B cell (primary cell): Measurements from ENCODE around the gene STK33. TPM values are rescaled to one million over a fixed set of nuclear protein-coding genes. Genes with fewer than 3 reads are reported as not detected.

Experiments
- ATAC-seq: fragments of 200-7000 bp; cut with Tn5 transposase; one replicate; pipeline ENCODE4 v1.10.0; 2021; ENCODE audit warnings: low read depth, mild to moderate bottlenecking, moderate number of reproducible peaks, moderate library complexity
- CTCF ChIA-PET: fragments of 350-600 bp; sonication (Branson Sonifier 250); formaldehyde crosslinking; loops from one replicate; lab custom pipeline; 2021; ENCODE audit warnings: antibody characterized with exemption, inconsistent platforms; lab: Charles Lee
- POLR2A ChIA-PET: fragments of 350-600 bp; sonication (Branson Sonifier 250); formaldehyde crosslinking; loops from one replicate; lab custom pipeline; 2021; ENCODE audit warnings: antibody characterized with exemption; lab: Charles Lee
- DNase-seq: peaks from one replicate; pipeline ENCODE4 v3.0.0; 2013
- H2AFZ ChIP-seq: 2 replicates; pipeline ENCODE4 v1.6.1; 2012; ENCODE audit warnings: mild to moderate bottlenecking, low read depth, low read length; ENCODE audit not compliant: insufficient read depth, poor library complexity, severe bottlenecking
- H3K27ac ChIP-seq, 2 donors: 1 replicate in 1 of 2; 2 replicates in 1 of 2; pipeline ENCODE4 v1.5.1; 2012 to 2013; ENCODE audit warnings: low read length in 2 of 2, mild to moderate bottlenecking in 2 of 2, moderate library complexity in 1 of 2
- H3K27me3 ChIP-seq, 4 experiments: fragments of 200-600 bp in 1 of 4; sonication (generic) in 1 of 4; replicated peaks in 1 of 4; 1 replicate in 2 of 4; 2 replicates in 2 of 4; pipeline versions ENCODE4 v1.6.1 to v1.7.0; 2013 to 2016; ENCODE audit warnings: low read length in 3 of 4, mild to moderate bottlenecking in 2 of 4, mixed read lengths in 1 of 4, moderate library complexity in 1 of 4; ENCODE audit not compliant: insufficient read depth in 4 of 4, control insufficient read depth in 3 of 4; ENCODE audit errors: control extremely low read depth in 1 of 4
- H3K36me3 ChIP-seq, 2 experiments: replicated peaks in 1 of 2; 1 replicate in 1 of 2; 2 replicates in 1 of 2; pipeline versions ENCODE4 v1.6.1 to v1.7.1; 2013; ENCODE audit warnings: low read length in 1 of 2; ENCODE audit not compliant: insufficient read depth in 2 of 2, control insufficient read depth in 1 of 2; ENCODE audit errors: control extremely low read depth in 1 of 2, extremely low read depth in 1 of 2
- H3K4me1 ChIP-seq, 2 donors: fragments of 200-600 bp in 1 of 2; sonication (generic) in 1 of 2; 1 replicate in 1 of 2; 2 replicates in 1 of 2; pipeline versions ENCODE4 v1.5.1 to v1.6.1; 2013 to 2017; ENCODE audit warnings: low read length in 2 of 2; ENCODE audit not compliant: control insufficient read depth in 2 of 2, insufficient read depth in 2 of 2
- H3K4me2 ChIP-seq: replicated peaks from 2 replicates; pipeline ENCODE3; 2012; ENCODE audit warnings: mild to moderate bottlenecking, low read depth, low read length; ENCODE audit not compliant: poor library complexity, severe bottlenecking
- H3K4me3 ChIP-seq, 5 experiments: fragments of 200-600 bp in 1 of 5; sonication (generic) in 1 of 5; 1 replicate in 3 of 5; 2 replicates in 2 of 5; pipeline versions ENCODE4 v1.5.1 to v1.7.0; 2011 to 2016; ENCODE audit warnings: low read length in 4 of 5, mild to moderate bottlenecking in 4 of 5, low read depth in 2 of 5, control low read depth in 1 of 5, moderate library complexity in 1 of 5; ENCODE audit not compliant: insufficient read depth in 1 of 5; ENCODE audit errors: control extremely low read depth in 1 of 5, extremely low read depth in 1 of 5
- H3K79me2 ChIP-seq: fragments of 200-600 bp; sonication (generic); one replicate; pipeline ENCODE4 v1.6.0; 2016; ENCODE audit warnings: low read length; ENCODE audit not compliant: control insufficient read depth, insufficient read depth
- H3K9ac ChIP-seq: fragments of 200-600 bp; sonication (generic); 2 replicates; pipeline ENCODE4 v1.6.1; 2017; ENCODE audit warnings: mild to moderate bottlenecking, low read length, moderate library complexity
- H3K9me3 ChIP-seq, 3 donors: one replicate each; pipeline versions ENCODE4 v1.6.1 to v1.7.1; 2013; ENCODE audit warnings: low read length in 2 of 3; ENCODE audit not compliant: control insufficient read depth in 2 of 3, insufficient read depth in 1 of 3; ENCODE audit errors: control extremely low read depth in 1 of 3
- H4K20me1 ChIP-seq: 2 replicates; pipeline ENCODE4 v1.6.0; 2012; ENCODE audit warnings: mild to moderate bottlenecking, low read length; ENCODE audit not compliant: insufficient read depth, control insufficient read depth, poor library complexity, severe bottlenecking
- H3K27ac Mint-ChIP-seq: one replicate; pipeline ENCODE4 v1.8.0; 2021; ENCODE audit warnings: mixed read lengths
- H3K27me3 Mint-ChIP-seq: one replicate; pipeline ENCODE4 v1.8.0; 2021; ENCODE audit warnings: mixed read lengths
- H3K4me1 Mint-ChIP-seq: one replicate; pipeline ENCODE4 v1.8.0; 2021; ENCODE audit warnings: mixed read lengths
- H3K4me3 Mint-ChIP-seq: one replicate; pipeline ENCODE4 v1.8.0; 2021; ENCODE audit warnings: mixed read lengths
- H3K9me3 Mint-ChIP-seq: one replicate; pipeline ENCODE4 v1.8.0; 2022; ENCODE audit warnings: mixed read lengths; ENCODE audit not compliant: insufficient read depth
- CTCF ChIP-seq: fragments of 200-600 bp; IDR thresholded peaks from one replicate; pipeline ENCODE4 v1.8.0; 2022; ENCODE audit warnings: antibody characterized with exemption, mild to moderate bottlenecking
- EZH2 ChIP-seq: IDR thresholded peaks from 2 replicates; pipeline ENCODE4 v1.6.1; 2012; ENCODE audit warnings: borderline replicate concordance, low read depth, mild to moderate bottlenecking, moderate library complexity, low read length; ENCODE audit not compliant: insufficient read depth, poor library complexity, severe bottlenecking
- WGBS: methylation state at CpG from one replicate; pipeline ENCODE4 v1.1.5; 2013; ENCODE audit warnings: missing lambda C conversion rate; ENCODE audit not compliant: insufficient coverage; 5-methylcytosine and 5-hydroxymethylcytosine counted together
- intact Hi-C: fragments of 100-400 bp; cut with micrococcal nuclease; formaldehyde crosslinking; loops from one replicate; pipeline ENCODE4 v1.10.0; 2022
- polyA plus RNA-seq: library from polyadenylated mRNA; depleted of rRNA; stranded (reverse); fragments of >200 nt; gene quantifications from 2 replicates; pipeline ENCODE4 v1.2.3, GENCODE V29; 2012
- total RNA-seq, 2 donors: library from RNA; stranded (reverse); fragments of 120-200 nt in 1 of 2; gene quantifications; 1 replicate in 1 of 2; 2 replicates in 1 of 2; pipeline versions ENCODE4 v1.2.3 to v1.2.4, GENCODE V29; 2013 to 2022

STK33 gene
- total and polyA plus RNA-seq, 2 donors (not counting 1 experiment from before 2014, with no cell fraction given), result 3.1 to 9.3 TPM

- POLR2A ChIA-PET, result no interaction called here
- H3K36me3 ChIP-seq, result peaks cover 0 to 50% of the 10 kb centered on the region in 2 experiments
- no peak overlapping the region for H3K27ac ChIP-seq
These were observed 30.7 kb upstream of the STK33 start for GRCh38 chr11:8624698-8625097.

GRCh38 chr11:8621147-8621546 lies 27.1 kb upstream of the STK33 start:
- no peak for ATAC-seq
- CTCF ChIA-PET, result no interaction called here

More at GRCh38 chr11:8624698-8625097, 30.7 kb upstream of the STK33 start:
- no peaks in the 10 kb centered on the region for H3K4me1 Mint-ChIP-seq
- no peak overlapping the region for H3K4me3 Mint-ChIP-seq
- ATAC-seq (no peak), DNase-seq (no peak)
- no peaks in the 10 kb centered on the region for H3K4me1 ChIP-seq
- H3K27ac Mint-ChIP-seq, result no peak overlapping the region
- H3K79me2 ChIP-seq, result no peaks in the 10 kb centered on the region
- TF ChIP-seq CTCF (no peak), EZH2 (no peak)
- H3K27me3 ChIP-seq, result no peaks in the 10 kb centered on the region
- 100% methylated on average over 2 of the region's 2 CpGs for WGBS
- H2AFZ ChIP-seq, result no peak overlapping the region
- no peaks in the 10 kb centered on the region for H3K27me3 Mint-ChIP-seq
- H3K9ac ChIP-seq, result no peak overlapping the region
- no peak overlapping the region for H3K4me3 ChIP-seq
- CTCF ChIA-PET, result no interaction called here
- no peaks in the 10 kb centered on the region for H3K9me3 ChIP-seq
- intact Hi-C loops, result no loop called here
- H3K9me3 Mint-ChIP-seq, result no peaks in the 10 kb centered on the region
- H4K20me1 ChIP-seq, result no peaks in the 10 kb centered on the region
- H3K4me2 ChIP-seq, result no peak overlapping the region

More at GRCh38 chr11:8621147-8621546, 27.1 kb upstream of the STK33 start:
- peaks cover 0 to 62% of the 10 kb centered on the region in 2 experiments for H3K36me3 ChIP-seq
- TF ChIP-seq CTCF, result no peak
- TF ChIP-seq EZH2, result no peak
- H3K4me1 ChIP-seq, result no peaks in the 10 kb centered on the region
- H4K20me1 ChIP-seq, result no peaks in the 10 kb centered on the region
- Mint-ChIP-seq H3K27ac (no peak overlapping the region), H3K9me3 (no peaks in the 10 kb centered on the region), H3K4me3 (no peak overlapping the region), H3K27me3 (no peaks in the 10 kb centered on the region), H3K4me1 (no peaks in the 10 kb centered on the region)
- 87% methylated on average over 3 of the region's 4 CpGs for WGBS
- H3K4me3 ChIP-seq, result no peak overlapping the region
- H3K4me2 ChIP-seq, result no peak overlapping the region
- H3K9me3 ChIP-seq, result no peaks in the 10 kb centered on the region
- H2AFZ ChIP-seq, result no peak overlapping the region
- H3K27me3 ChIP-seq, result no peaks in the 10 kb centered on the region
- H3K27ac ChIP-seq, result no peak overlapping the region
- DNase-seq, result no peak
- POLR2A ChIA-PET, result no interaction called here
- H3K79me2 ChIP-seq, result no peaks in the 10 kb centered on the region
- H3K9ac ChIP-seq, result no peak overlapping the region
- intact Hi-C loops, result no loop called here
